ENCODE data around the gene APBB1.

DNA sequence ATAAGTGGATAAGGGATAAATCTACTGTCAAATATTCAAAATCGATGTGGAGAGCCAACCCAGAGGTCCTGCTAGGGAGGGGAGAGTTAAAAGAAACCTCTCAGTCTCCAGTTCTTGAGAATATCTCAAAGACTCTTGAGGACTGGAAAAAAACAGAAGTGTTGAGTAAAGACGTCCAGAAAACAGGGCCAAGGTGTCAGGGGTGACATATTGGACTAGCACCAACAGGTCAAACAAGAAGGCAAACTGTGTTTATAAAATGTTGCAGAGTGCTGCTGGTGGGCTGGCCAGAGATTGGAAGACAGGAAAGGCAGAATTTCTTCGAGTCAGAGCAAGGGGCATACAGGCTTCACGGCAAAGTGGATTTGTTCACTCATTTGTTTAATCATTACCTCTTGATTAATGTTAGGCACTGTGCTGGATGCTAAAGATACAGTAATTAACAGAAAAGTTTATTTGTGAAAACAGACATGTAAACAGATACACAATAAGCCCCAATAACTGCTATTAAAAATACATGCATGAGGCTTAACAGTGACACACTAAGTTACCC, 62.3 kb downstream of the APBB1 start:
- no peak for TF ChIP-seq CHD2 (IDR thresholded peaks at IDR 0.05; ENCODE audit: low read length, partially characterized antibody)
- TF ChIP-seq, protein P1, sequence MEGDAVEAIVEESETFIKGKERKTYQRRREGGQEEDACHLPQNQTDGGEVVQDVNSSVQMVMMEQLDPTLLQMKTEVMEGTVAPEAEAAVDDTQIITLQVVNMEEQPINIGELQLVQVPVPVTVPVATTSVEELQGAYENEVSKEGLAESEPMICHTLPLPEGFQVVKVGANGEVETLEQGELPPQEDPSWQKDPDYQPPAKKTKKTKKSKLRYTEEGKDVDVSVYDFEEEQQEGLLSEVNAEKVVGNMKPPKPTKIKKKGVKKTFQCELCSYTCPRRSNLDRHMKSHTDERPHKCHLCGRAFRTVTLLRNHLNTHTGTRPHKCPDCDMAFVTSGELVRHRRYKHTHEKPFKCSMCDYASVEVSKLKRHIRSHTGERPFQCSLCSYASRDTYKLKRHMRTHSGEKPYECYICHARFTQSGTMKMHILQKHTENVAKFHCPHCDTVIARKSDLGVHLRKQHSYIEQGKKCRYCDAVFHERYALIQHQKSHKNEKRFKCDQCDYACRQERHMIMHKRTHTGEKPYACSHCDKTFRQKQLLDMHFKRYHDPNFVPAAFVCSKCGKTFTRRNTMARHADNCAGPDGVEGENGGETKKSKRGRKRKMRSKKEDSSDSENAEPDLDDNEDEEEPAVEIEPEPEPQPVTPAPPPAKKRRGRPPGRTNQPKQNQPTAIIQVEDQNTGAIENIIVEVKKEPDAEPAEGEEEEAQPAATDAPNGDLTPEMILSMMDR (IDR thresholded peaks at IDR 0.05), result no peak
- TF ChIP-seq GATA2 (CRISPR knock-in tag; IDR thresholded peaks at IDR 0.05), result no peak
- TF ChIP-seq, protein P2, sequence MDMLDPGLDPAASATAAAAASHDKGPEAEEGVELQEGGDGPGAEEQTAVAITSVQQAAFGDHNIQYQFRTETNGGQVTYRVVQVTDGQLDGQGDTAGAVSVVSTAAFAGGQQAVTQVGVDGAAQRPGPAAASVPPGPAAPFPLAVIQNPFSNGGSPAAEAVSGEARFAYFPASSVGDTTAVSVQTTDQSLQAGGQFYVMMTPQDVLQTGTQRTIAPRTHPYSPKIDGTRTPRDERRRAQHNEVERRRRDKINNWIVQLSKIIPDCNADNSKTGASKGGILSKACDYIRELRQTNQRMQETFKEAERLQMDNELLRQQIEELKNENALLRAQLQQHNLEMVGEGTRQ (IDR thresholded peaks at IDR 0.05; ENCODE audit: borderline replicate concordance, low read depth, low read length), result no peak
- TF ChIP-seq RFX5 (IDR thresholded peaks at IDR 0.05; ENCODE audit: low read length), result no peak
- TF ChIP-seq POLR2AphosphoS5 (IDR thresholded peaks at IDR 0.05; ENCODE audit: low read depth, low read length), result no peak

All from SK-N-SH (cell line).